Activated CD4-positive, alpha-beta T cell treated with anti-CD3 and anti-CD28 coated beads for 1 hour (primary cell): Measurements from ENCODE around the gene SLC34A3.

Source experiments
- DNase-seq: peaks from one replicate; pipeline ENCODE4 v3.0.0-alpha.2; 2020

Gene SLC34A3

DNA sequence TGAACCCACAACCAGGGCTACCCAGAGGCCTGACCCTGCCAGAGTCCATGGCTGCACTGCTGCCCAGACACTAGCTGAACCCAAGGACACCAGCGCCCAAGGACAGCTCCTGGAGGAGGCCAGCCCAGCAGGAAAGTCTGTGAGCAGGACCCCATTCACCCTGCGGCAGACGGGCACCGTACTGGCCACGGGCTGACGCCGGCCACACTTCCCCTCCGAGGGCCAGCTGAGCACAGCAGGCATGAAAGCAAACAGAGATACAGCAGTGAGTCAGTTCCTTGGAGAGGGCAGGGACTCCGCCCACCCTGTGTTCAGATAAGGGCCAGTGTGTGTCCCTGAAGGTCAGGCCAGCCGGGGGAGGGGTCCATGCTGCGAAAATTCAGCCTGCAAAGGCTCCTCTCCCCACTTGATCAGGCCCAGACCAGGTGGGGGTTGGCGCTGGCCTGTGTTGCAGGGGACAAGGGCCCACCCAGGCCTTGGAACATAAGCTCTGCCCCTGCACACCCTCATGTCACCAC is 11.9 kb upstream of the SLC34A3 start:
- no peak for DNase-seq

DNA sequence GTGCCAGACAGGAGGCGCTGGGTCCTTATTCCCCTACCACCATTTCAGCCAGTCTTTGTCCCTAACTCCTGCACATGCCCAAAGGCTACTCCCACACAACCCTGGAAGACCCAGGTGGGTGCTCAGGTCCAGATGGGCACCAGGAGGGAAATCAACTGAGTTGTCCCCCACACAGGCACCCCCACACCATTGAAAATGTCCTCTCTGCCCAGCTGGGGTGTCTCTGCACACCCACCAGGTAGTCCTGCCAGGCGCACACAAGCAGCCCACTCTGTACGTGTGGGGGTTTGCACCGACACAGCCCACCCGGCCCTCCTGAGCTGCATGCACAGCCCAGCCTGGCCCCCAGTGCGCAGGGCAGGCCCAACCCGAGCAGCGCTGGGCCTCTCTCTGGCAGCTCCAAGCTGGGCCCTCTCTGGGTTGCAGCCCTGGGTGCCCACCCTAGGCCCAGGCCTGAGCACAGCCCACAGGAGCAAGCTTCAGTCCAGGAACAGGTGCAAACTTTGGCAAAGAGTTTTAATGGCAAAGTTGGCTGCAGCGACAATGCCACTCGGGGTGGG is 10.9 kb upstream of the SLC34A3 start:
- no peak for DNase-seq

DNA sequence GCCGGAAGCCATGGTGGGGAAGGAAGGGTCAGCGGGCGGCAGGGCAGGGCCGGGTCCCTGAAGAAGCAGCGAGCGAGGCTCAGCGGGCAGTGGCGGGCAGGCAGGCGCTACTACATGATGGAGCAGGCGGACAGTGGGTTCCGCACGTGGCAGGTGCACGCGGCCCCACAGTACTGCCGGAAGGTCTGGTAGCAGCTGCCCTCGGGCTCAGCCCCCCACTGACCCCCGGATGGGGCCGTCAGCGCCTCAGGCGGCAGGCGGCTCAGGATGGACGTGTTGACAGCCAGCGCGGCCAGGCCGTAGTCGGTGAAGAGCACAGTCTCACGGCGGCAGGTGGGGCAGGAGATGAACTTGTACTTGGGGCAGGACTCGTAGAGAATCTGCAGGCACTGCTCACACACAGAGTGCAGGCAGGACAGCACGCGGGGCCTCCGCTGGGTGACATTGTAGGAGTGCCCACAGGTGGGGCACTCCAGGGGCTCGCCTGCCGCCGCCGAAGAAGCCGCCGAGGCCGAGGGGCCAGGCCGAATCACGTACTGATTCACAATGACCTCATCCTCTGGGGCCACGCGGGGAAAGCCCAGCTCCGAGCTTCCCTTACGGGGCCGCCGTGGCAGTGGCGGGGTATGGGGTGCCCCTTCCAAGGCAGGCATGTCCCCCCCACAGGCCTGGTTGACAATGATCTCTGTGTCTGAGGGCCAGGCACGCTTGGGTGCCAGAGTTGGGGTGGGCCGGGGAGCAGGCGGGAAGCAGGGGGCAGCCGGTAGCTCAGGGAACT is 10.2 kb upstream of the SLC34A3 start:
- no peak for DNase-seq

DNA sequence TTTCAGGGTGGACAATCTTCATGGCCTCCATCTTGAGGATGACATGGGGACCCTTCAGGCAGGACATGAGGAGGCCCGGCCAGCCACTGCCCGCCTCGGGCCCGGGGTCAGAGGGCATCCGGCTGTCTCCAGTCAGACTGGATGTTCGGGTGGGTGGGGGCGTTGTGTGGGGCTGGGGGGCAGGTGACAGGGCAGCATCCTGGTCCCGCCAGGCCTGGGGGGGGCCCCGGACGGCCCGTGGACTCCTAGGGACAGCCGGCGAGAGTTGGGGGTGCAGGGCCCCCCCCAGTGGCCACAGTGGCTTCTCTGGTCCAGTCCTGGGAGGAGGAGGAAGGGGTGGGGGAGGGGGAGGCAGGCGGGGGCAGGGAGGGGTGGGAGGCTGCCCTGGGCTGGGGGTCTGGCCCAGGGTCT is 9.6 kb upstream of the SLC34A3 start:
- no peak for DNase-seq

DNA sequence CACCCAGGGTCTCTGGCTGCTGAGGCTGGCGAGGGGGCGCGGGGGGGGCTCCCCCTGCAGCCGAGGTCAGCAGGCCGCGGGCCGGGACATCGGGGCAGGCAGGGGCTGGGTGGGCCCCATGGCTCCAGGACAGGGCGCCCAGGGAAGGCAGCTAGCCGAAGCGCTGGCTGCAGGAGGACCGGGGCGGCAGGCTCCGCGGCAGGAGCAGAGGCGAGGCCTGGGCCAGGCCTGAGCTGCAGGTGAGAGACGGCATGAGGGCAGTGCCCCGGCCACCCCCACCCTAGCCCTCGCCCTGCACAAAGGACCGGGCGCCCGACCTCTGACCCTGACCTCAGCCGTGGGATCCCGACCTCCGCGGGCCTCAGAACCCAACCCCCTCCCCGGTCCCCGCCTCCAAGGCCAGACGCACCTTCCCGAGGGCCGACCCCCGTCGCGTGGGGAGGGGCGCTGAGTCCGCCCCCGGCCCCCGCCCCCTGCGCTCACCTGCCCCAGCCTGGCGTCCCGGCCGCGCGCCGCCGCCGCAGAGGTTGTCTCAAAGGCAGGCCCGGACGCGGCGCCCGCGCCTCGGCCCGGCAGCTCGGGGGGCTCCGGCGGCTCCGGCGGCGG is 9.1 kb upstream of the SLC34A3 start:
- no peak for DNase-seq

DNA sequence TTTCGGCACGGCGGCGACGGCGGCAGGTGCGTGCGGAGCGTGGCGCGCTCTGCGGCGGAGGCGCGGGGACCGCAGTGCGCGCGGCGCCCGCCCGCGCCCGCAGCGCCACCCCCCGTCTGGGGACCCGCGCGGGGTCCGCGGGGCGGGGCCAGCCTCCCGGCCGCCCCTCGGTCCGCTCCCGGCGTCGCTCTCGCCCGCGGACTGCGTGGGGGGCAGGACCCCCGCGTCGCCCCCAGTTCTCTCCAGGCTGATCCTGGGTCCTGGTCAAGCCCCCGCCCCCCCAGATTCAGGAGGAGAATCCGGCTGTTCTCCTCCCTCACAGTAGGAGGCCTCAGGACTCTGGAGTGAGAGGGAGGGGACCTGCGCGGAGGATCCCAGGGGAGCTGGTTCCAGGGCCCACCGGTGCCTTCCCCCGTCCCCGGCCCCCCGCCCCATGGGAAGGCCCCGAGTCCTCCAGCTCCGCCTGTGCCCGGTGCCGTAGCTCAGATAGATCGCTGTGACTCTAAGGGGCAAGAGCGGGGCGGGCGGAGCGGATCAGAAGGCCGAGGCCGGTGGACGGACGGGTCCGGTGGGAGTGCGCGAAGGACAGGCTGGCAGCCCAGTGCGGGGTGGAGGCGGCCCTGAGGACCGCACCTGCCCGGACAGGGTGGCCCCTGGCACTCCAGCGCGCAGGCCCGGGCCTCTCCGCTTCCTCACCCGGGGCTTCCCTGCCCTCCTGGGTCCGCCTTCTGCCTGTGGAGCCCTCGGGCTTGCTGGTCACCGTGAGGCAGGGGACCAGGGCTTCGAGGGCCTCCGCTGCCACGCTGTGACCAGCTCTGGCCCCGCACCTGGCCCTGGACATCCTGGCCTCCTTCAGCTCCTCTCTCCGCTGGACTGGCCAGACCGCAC is 8.3 kb upstream of the SLC34A3 start, which contains the start of gene RNF208:
TSS of gene RNF208 (minus strand) at position 51 of the 888 bp plus-strand sequence. CDS start 1,028 bp downstream, outside the sequence.
- DNase-seq: no peak

DNA sequence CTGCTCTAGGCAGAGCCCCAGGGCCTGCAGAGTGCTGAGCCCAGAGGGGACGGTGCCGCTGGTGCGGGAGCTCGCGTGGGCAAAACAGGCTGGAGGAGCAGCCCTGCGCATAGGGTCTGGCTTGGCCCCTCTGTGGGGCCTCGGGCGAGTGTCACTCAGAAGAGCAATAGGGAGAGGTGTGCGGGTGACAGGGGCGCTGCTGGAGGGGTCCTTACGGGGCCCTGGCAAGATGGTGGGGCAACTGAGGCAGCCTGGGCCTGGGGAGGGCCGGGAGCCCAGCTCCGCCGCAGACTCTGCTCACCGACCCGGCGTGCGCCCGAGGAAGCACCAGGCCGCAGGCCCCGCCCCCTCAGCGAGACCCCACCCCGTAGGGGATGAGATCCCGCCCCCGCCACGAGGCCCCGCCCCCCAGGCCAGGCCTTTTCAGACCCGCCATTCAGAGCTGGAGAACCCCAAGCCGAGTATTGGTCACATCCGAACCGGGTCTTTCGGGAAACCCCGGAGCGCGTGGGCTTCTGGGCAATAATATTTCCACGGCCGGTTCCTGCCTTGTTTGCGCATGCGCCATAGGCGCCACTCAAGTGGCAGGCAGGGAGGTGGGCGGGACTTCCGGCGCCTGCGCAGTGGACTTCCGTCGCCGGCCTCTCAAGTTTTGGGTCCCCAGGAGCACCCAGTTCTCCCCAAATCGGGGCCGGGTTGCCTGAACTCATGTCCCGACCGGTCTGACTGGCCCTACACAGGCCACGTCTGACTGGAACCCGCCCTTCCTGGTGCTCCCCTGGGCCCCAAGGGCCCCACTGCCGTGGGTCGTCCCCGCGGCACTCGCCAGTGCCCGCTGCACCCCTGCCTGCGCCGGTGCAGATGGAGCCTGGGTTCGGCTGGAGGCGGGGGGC is 7.4 kb upstream of the SLC34A3 start:
- DNase-seq: peak; percentile 98

DNA sequence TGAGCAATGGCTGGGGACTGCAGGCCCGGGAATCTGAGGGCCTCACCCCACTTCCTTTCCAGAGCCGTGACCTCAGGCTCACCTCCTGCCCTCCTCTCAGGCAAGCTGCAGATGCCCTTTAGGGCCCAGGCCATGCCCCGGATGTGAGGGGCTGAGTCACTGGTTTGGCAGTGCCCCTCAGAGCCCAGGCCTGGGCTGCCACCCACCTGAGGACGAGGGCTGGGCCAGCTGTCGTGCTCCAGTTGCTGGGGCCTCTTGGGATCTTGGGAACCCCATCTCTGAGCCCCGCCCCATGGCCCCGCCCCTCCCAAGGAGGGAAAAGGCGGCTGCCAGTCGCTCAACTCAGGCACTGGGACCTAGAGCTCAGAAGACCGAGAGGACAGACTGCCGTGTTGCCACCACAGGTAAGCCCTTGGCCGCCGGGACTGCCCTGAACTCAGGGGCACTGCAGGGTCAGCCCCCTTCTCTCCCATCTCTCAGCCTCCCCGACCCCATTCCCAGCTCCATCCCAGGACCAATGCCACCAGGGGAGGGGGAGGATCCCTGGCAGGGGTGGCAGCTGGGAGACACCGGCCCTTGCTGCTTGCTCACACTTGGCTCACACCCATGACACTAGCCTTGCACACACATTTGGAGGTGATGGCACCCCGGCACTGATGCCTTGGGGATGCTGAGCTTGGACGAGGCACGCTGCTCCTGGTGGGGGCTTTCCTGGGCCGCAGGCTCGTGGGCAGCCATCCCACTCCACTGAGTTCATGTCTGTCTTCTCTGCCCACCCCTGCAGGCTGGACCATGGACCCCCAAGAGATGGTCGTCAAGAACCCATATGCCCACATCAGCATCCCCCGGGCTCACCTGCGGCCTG is 5.6 kb upstream of the SLC34A3 start, which contains the start of gene CYSRT1:
TSS of gene CYSRT1 (plus strand) at position 345 of the 865 bp plus-strand sequence. CDS start at position 793, 448 bp downstream.
- no peak for DNase-seq

DNA sequence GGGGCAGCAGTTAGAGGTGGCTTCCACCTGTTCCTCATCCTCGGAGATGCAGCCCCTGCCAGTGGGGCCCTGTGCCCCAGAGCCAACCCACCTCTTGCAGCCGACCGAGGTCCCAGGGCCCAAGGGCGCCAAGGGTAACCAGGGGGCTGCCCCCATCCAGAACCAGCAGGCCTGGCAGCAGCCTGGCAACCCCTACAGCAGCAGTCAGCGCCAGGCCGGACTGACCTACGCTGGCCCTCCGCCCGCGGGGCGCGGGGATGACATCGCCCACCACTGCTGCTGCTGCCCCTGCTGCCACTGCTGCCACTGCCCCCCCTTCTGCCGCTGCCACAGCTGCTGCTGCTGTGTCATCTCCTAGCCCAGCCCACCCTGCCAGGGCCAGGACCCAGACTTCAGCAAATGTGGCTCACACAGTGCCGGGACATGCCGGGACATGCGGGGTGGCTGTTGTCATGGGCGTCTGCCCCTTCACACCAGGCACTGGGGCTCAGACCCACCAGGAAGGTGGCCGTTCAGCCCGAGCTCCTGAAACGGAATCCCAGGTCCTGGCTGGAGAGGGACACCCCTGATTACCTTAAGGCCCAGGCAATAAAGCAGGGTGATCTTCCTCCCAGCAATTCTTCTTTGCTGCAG is 4.9 kb upstream of the SLC34A3 start:
- no peak for DNase-seq

DNA sequence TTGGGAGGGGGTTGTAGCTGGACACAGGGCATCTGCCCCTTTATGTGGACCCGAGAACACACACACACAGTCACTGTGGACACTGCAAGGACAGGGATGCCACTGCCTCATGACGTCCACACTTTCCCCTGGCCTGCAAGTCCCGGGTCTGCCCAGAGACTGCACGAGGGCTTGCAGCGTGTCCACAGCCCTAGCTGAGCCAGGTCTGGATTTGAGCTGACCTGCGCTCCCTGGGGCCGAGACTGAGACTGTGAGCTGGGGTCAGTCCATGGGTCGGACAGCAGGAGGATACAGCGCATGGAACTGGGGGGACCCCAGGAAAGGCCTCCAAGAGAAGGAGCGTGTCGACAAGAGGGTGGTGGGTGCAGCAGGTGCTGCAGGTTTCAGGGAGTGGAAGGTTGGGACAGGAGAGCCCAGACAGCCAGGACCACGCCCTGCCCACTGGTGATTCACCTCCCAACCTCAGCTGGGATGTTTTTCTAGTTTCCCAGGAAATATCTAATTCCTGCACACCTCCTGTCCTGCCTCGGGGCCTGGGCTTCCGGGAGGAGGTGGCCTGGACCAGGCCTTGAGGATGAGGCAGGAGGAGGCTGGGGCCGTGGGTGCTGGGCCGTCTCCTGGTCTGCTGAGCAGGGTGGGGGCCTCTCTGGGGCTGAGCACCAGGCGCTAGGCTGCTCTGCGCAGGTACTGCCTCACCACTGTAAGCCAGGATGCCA is 4.2 kb upstream of the SLC34A3 start:
- DNase-seq: no peak

DNA sequence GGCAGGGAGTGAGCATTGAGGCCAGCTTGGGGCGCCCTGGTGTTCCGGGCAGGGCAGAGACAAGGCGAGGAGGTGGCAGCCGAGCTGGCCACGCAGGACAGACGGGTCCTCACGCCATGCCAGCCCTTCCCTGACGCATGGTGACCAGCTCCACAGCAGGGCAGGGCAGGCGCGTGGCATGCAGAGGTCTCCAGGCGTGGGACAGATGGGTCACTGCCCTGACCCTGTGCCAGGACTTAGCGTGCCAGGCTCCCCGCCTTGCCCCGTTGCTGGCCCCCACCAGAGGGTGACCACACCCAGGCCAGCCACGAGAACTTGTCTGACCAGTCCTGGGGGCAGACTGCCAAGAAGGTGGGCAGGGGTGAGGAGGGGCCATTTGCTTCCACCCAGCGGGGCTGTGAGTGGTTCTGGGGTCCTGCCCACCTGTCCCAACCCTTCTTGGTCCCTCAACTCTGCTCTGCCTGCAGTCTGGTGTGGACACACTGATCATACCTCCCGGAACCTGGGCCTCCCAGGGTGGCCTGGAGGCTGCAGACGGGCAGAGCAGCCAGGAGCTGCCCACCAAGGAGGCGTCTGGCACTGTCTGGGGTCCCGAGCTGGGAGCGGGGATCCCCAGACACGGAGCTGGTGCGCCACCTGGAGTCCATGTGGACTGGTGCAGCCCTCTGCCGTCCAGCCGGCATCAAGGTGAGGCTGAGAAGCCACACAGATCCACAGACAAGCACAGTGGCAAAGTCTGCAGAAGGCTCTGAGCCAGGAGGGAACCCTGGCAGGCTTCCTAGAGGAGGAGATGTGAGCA is 3.4 kb upstream of the SLC34A3 start, which contains the start of gene RNF224:
TSS of gene RNF224 (plus strand) at position 449 of the 799 bp plus-strand sequence. CDS start 834 bp downstream, outside the sequence.
- DNase-seq: peak; percentile 73

DNA sequence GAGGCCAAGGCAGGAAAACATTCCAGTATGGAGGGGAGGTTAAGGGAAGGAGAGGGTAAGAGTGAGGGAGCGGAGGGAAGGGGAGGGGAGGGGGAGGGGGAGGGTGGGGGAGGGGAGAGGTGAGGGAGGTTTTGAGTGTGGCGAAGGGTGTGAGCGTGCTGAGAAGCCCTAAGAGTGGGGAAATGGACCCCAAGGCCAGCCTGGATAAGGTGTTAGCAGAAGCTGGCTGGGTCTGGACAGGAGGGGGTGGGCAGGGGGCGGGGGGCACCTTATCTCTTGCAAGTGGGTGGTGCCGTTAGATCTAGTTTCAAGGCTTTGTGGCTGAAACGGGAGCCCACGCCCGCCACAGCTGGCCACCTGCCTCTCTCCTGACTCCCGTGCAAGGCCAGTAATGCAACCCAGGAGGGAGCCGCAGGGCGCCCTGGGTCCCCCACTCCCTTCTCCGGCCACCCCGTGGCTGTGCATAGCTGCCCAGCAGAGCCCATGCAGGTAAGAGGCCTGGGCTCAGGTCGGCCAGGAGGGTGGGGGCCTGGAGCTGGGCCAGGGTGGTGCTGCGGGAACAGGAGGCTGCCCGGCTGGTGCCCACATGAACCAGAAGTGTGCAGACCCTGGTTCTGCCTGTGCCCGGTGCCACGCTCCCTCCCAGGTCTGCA is 2.7 kb upstream of the SLC34A3 start:
- DNase-seq: no peak

DNA sequence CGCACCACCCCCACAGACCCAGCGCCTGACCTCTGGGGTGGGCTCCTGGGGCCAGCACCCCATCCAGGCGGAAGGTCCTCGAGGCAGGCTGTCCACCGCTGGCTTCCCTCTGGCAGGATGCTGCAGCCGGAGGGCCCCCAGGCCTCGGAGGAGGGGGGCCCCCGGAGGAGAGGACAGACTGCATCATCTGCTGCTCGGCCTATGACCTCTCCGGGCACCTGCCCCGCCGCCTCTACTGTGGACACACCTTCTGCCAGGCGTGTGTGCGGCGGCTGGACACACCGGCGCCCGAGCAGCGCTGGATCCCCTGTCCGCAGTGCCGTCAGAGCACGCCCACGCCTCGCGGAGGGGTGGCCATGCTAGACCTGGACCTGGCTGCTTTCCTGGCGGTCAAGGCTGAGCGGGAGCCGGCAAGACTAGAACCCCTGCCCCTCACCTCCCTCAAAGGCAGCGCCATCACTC is 2.2 kb upstream of the SLC34A3 start:
- DNase-seq: no peak

DNA sequence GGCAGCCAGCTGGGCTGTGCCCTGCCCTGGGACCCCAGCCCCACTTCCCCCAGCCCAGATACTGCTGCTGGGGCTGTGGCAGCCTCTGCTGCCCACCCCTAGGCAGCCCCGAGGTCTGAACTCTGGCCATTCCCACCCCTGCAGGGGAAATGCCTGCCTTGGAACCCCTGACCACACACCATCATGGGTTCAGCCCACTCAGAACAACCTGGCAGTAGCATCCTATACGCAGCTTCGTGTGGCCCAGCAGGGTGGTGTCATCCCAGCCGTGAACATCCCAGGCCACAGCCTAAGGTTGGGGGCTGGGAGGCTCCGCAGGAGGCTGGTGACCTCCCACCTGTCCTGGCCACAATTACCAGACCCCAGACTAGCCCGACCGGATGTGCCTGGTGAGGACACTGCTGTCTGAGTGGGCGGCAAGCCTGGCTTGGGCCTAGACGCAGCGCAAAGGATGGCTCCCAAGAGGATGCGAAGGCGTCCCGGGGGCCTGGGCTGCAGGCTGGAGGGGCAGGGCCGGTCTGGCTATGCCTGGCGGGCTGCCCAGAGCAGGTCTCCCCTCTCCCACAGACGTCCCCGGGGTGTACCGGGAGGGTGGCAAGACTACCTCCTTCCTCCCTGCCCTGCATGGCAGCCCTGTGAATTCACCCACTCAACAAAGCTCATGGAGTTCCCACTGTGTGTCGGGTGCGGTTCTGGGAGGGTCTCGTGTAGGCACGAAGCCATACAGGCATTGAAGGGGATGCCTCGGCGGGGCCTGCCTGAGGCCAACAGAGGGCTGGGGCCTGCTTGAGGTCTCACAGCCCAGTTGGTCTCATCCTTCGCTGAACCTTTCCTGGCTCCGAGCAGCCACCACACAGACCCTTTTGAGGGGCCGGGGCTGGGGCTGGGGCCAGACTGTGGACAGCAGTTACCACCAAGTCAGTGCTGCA is 1.5 kb upstream of the SLC34A3 start:
- no peak for DNase-seq

DNA sequence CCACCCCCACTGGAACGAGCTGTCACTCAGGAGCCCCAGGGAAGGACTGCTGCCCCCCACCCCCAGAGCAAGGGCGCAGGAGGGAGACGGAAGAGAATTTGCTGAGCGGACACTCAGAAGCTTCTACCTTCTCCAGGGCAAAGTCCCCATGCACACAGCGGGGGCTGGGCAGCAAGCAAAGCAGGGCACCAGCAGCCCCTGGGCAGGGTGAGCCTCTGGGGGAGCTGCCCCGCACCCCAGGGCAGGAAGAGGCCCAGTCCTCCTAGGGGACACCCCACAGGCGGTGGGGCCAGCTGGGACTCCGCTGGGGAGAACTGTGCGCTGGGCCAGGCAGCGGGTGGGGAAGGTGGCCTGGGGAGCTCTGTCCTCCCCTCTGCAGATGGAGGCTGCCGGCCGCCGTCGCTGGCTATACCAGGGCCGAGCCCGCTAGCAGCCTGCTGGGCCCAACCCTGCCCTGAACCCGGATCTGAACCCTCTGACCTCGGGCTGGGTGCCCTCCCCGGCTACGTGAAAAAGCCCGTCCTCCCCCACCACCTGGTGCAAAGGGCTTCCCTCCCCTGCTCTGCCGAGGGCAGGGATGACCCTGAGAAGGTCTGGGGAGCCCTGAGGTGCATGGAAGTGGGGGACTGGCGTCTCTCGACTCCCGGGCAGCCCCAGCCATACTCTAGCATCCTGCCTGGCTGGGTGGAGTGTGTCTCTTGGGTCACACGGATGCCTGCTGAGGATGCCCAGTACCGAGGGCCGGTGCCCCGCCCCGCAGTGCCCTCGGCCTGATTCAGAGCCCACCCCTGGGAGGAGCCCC is 597 bp upstream of the SLC34A3 start:
- no peak for DNase-seq
